ENCODE data around the gene PRKCB.

DNA sequence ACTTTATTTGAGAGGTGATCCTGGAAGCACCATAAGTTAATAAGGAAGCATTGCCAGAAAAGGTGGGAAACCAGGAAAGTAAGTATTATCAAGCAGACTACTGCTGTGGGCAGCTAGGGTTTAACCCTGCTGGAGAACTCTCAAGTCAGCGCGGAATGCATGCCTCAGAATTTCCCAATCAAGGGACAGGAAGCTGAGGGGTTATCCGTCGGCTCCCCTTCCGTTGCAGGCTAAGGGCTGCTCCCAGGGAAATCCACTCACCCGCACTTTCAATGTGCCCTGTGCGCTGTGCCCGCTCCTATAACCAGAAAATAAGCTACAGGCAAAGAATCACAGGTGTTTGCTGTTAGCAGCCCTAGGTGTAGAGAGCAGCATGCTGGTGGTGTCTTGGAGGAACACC is 281.9 kb downstream of the PRKCB start:
- TF ChIP-seq, protein P1, sequence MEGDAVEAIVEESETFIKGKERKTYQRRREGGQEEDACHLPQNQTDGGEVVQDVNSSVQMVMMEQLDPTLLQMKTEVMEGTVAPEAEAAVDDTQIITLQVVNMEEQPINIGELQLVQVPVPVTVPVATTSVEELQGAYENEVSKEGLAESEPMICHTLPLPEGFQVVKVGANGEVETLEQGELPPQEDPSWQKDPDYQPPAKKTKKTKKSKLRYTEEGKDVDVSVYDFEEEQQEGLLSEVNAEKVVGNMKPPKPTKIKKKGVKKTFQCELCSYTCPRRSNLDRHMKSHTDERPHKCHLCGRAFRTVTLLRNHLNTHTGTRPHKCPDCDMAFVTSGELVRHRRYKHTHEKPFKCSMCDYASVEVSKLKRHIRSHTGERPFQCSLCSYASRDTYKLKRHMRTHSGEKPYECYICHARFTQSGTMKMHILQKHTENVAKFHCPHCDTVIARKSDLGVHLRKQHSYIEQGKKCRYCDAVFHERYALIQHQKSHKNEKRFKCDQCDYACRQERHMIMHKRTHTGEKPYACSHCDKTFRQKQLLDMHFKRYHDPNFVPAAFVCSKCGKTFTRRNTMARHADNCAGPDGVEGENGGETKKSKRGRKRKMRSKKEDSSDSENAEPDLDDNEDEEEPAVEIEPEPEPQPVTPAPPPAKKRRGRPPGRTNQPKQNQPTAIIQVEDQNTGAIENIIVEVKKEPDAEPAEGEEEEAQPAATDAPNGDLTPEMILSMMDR (IDR thresholded peaks at IDR 0.05; ENCODE audit: low read depth, low read length, poor library complexity, severe bottlenecking) = no peak
- no peak for TF ChIP-seq EZH2phosphoT487 (IDR thresholded peaks at IDR 0.05; ENCODE audit: borderline replicate concordance, low read length)
